ENCODE results near the gene SEPSECS.

DNA sequence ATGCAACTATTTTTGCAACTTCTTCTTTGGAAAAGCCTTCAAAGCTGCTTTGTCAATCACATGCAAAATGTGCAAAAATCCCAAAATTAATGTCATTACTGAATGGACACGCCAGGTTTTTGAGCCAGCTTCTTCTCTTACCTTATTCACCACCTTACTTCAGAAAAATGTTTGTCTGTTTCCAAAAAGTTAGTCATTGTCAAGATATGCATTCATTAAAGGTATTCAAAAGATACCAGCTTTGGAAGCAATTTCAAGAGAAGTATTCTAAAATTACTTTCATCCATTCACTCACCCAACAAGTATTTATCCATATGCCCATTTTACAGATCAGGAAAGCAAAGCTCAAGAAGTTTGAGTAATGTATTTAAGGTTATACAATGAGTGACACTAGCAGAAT is 2.3 kb upstream of the SEPSECS start:
- TF ChIP-seq ZFP30 (CRISPR knock-in tag; IDR thresholded peaks at IDR 0.05): no peak
- no peak for TF ChIP-seq TCF4 (CRISPR knock-in tag; IDR thresholded peaks at IDR 0.05; ENCODE audit: borderline replicate concordance)
- TF ChIP-seq RARB (CRISPR knock-in tag; IDR thresholded peaks at IDR 0.05): no peak
- no peak for TF ChIP-seq BACH2 (CRISPR knock-in tag; IDR thresholded peaks at IDR 0.05; ENCODE audit: borderline replicate concordance)
- no peak for TF ChIP-seq TOX (CRISPR knock-in tag; IDR thresholded peaks at IDR 0.05; ENCODE audit: borderline replicate concordance)
